LNCaP clone FGC (cell line): ENCODE data around the gene TASP1.
"Not testable (repeated sequence)": the region's sequence is repeated elsewhere in the genome, so short reads cannot be mapped to it uniquely, and the experiment has no call there.

ENCODE experiments used
- DNase-seq: peaks from one replicate; pipeline ENCODE4 v3.0.0-alpha.2; 2011; ENCODE audit warnings: low read depth
- H3K4me3 ChIP-seq: 2 replicates; pipeline ENCODE4 v1.5.1; 2011; ENCODE audit warnings: mild to moderate bottlenecking, low read depth, low read length, control low read depth
- TF ChIP-seq, protein P1 (sequence below): IDR thresholded peaks from 2 replicates; pipeline ENCODE4 v1.5.1; 2012; ENCODE audit warnings: mild to moderate bottlenecking; ENCODE audit not compliant: control insufficient read depth, insufficient read depth; ENCODE audit errors: extremely low read depth

Gene TASP1

DNA sequence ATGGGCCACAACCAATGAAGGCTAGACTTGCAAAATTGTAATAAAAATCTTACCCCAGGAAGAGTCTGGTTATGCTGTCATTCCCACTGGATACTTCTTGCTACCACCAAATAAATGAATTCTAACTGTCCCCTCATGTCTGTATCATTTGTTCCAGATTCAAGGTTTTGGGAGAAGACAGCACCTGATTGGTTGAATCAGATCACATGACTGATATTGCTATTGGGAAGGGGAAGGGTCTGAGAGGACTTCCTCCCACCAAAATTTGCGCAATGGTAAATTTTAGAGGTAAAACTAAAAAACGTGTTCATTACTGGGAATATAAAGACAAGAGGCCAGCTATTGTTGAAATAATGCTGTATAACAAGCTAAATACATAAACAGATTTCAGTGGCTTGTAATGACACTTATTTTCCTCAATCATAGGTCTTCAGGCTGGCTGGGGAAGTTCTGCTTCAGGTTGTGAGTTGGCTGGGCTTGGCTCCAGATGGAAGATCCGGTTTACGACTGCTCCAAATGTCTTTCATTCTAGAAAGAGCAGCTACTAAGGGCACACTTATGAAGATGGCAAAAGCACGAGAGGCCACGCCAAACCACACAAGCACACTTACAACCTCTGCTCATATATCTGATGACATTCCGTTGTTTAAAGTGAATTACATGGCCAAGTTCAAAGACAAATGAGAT lies 27.1 kb upstream of the TASP1 start:
- TF ChIP-seq, protein P1, sequence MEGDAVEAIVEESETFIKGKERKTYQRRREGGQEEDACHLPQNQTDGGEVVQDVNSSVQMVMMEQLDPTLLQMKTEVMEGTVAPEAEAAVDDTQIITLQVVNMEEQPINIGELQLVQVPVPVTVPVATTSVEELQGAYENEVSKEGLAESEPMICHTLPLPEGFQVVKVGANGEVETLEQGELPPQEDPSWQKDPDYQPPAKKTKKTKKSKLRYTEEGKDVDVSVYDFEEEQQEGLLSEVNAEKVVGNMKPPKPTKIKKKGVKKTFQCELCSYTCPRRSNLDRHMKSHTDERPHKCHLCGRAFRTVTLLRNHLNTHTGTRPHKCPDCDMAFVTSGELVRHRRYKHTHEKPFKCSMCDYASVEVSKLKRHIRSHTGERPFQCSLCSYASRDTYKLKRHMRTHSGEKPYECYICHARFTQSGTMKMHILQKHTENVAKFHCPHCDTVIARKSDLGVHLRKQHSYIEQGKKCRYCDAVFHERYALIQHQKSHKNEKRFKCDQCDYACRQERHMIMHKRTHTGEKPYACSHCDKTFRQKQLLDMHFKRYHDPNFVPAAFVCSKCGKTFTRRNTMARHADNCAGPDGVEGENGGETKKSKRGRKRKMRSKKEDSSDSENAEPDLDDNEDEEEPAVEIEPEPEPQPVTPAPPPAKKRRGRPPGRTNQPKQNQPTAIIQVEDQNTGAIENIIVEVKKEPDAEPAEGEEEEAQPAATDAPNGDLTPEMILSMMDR, result no peak

DNA sequence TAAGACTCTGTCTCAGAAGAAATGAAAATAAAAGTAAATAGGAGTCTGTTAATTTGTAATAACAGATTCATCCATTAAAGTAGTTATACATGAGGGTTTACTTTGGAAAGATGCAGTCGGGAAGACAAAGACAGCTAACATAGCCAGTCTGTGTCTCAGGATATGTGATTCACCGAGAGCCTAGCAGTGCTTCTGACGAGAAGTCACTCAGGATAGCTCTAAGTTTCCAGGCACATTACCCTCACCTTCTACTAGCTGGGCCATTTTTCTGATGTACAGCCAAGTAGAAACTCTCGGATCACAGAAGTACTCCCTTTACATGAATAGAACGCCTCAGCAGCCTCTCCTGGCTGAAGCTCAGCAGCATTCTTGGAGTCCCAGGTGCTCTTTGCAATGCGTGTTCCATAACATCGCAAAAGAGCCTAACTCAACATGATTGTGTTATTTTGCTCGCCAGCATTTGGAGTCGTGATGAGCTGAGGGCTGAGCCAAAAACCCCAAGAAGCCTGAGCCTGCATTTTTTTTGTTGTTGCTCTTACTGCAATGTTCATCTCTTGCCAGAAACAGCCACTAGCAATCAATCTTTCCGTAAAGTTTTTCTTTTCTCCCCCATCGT lies 22.4 kb upstream of the TASP1 start:
- TF ChIP-seq, protein P1, result no peak
- DNase-seq, result no peak

More for the DNA sequence above, 27.1 kb upstream of the TASP1 start:
- no peak overlapping the region for H3K4me3 ChIP-seq
- no peak for DNase-seq

DNA sequence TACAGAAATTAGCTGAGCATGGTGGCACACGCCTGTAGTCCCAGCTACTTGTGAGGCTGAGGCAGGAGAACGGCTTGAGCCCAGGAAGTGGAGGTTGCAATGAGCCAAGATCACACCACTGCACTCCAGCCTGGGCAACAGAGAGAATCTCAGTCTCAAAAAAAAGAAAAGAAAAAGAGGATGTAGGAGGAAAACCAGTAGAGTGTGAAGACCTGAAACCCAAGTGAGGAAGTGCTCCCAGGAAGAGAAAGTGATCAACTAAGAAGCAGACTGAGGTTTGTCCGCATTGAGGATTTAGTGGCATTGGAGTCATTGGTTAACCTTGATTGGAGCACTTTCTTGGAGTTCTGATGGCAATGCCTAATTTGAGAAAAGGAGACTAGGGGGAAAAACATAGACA lies 20.6 kb upstream of the TASP1 start:
- no peak for DNase-seq
- no peak overlapping the region for H3K4me3 ChIP-seq
- TF ChIP-seq, protein P1, result no peak

More for the DNA sequence above, 22.4 kb upstream of the TASP1 start:
- H3K4me3 ChIP-seq, result no peak overlapping the region

DNA sequence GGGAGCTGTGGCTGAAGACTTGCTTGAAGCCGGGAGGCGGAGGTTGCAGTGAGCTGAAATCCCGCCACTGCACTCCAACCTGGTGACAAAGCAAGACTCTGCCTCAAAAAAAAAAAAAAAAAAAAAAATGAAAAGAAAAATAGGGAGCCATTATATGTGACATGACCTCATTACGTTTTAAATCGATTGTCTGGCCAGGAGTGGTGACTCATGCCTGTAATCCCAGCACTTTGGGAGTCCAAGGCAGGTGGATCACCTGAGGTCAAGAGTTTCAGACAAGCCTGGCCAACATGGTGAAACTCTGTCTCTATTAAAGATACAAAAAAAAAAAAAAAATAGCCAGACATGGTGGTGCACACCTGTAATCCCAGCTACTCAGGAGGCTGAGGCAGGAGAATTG lies 19.3 kb upstream of the TASP1 start:
- not testable (repeated sequence) for DNase-seq, H3K4me3 ChIP-seq

DNA sequence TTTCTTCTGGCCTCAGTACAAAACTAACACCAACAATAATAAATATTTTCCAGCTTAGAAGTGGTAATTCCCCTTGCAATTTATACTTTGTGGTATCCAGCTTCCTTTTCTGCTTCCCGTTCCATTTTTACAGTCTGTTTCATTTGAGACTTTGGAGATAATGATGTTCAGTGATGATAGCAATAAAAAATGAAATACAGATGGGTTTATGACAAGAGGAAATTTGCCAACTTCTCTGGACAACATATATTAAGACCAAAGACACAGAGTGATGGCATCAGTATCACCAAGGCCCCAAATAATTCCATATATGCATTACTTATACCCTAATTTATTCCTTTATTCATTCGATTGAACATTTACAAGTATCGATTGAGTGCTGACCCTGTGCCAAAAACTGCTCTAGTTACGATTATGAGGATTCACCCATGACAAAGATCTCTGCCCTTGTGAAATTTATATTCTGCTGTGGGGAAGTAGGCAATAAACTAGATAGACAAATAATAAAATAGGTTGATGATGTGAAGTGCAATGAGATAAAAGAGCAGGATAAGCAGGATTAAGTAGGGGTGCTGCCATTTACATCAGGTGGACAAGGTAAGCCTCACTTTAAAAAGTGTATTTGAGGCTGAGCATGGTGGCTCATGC lies 18.1 kb upstream of the TASP1 start:
- no peak overlapping the region for H3K4me3 ChIP-seq
- DNase-seq, result peak; percentile 91
- TF ChIP-seq, protein P1, result no peak

DNA sequence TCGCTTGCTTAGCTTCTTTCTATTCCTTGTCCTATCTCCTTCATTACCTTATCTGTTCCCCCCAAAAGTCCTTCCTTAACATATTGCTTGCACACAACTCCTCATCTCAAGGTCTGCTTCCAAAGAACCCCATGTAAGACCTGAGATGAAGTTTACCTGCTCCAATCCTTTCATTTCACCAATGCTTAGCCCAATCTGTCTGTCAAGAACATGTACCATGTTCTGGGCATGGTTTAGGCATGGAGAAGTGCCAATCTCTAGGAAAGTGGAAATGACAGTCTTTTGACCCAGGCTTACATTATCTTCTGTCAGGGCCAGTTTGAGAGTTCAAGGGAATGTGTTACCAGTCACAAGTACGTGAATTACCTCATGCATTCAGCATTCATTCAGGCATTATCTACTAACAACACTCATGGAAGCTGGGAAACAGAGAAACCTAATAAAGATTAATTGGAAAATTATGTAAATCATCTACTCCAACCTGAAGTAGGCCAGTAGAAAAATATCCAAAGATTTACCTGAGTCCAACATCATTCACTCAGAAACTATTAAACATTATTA lies 15.8 kb upstream of the TASP1 start:
- TF ChIP-seq, protein P1, result no peak
- no peak overlapping the region for H3K4me3 ChIP-seq
- no peak for DNase-seq

DNA sequence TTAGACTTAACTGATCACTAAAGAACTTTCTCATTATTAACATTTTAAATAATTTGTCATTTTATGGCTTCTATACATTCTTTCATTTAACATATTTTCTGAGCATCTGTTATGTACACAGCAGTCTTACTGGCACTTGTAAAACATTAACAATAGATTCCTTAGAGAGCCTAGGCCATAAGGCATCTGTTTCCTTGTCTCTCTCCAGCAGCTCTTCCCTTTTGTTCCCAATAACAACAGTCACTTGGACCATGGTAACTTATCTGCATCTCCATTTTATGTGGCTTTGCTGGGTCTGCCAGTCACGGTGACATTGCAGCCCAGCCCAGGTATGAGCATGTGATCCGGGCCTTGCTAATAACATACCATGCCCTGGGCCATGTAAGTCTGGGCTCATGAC lies 11.7 kb upstream of the TASP1 start:
- no peak overlapping the region for H3K4me3 ChIP-seq
- TF ChIP-seq, protein P1, result no peak
- DNase-seq, result no peak
